Uterus (tissue), 4 donors: Measurements from ENCODE around the gene THSD4. TPM values are rescaled to one million over a fixed set of nuclear protein-coding genes. Genes with fewer than 3 reads are reported as not detected.

Experiments used
- DNase-seq, 2 donors: peaks; one replicate each; pipeline ENCODE4 v3.0.0-alpha.2; 2019 to 2020
- H3K27ac ChIP-seq, 2 donors: fragments of 200-600 bp; sonication (generic); 1 replicate in 1 of 2; 2 replicates in 1 of 2; pipeline ENCODE4 v1.5.1; 2016 to 2018
- H3K27me3 ChIP-seq, 2 donors: fragments of 200-600 bp; sonication (generic); one replicate each; pipeline ENCODE4 v1.5.1; 2018 to 2019; ENCODE audit warnings: control low read depth in 1 of 2
- H3K36me3 ChIP-seq, 2 donors: fragments of 200-600 bp; sonication (generic); one replicate each; pipeline ENCODE4 v1.5.1; 2019; ENCODE audit warnings: control low read depth in 1 of 2
- H3K4me1 ChIP-seq, 2 donors: fragments of 200-600 bp; sonication (generic); one replicate each; pipeline ENCODE4 v1.5.1; 2018 to 2019; ENCODE audit warnings: control low read depth in 1 of 2
- H3K4me3 ChIP-seq, 2 donors: fragments of 200-600 bp; sonication (generic); 1 replicate in 1 of 2; 2 replicates in 1 of 2; pipeline ENCODE4 v1.5.1; 2018 to 2019; ENCODE audit warnings: mild to moderate bottlenecking in 1 of 2
- H3K9me3 ChIP-seq, 2 donors: fragments of 200-600 bp; sonication (generic); one replicate each; pipeline ENCODE4 v1.5.1; 2019; ENCODE audit warnings: control low read depth in 1 of 2
- CTCF ChIP-seq, 4 experiments: fragments of 200-600 bp in 2 of 4; fragments of 450-650 bp in 2 of 4; sonication (generic) in 2 of 4; IDR thresholded peaks; one replicate each; pipeline ENCODE4 v1.5.1; 2016 to 2019; ENCODE audit warnings: antibody characterized with exemption in 4 of 4, mild to moderate bottlenecking in 2 of 4, moderate library complexity in 1 of 4
- POLR2A ChIP-seq, 2 donors: fragments of 450-650 bp; IDR thresholded peaks; one replicate each; pipeline ENCODE4 v1.6.1; 2016; ENCODE audit warnings: antibody characterized with exemption in 2 of 2, mild to moderate bottlenecking in 1 of 2, moderate library complexity in 1 of 2
- intact Hi-C: fragments of 100-400 bp; cut with DNase I; formaldehyde crosslinking; loops from one replicate; pipeline ENCODE4 v1.15.1; 2023; ENCODE audit warnings: low total_unique reads
- total RNA-seq, 4 donors: library from RNA; depleted of rRNA in 3 of 4; stranded (reverse); fragments of >200 nt in 3 of 4; gene quantifications; one replicate each; pipeline versions ENCODE4 v1.1.0 to v1.2.4, GENCODE V29; 2014 to 2023
- donor health status: DM: yes; HTN: yes; CAD: no.

THSD4 gene
- total RNA-seq, 4 donors from 2014 or later = 7.1 to 144 (median 35.4) TPM

GRCh38 chr15:71811036-71811736 is 695.9 kb downstream of the THSD4 start:
- no peaks in the 10 kb centered on the region for H3K36me3 ChIP-seq
- DNase-seq = no peak

GRCh38 chr15:71811752-71812735 is 696.8 kb downstream of the THSD4 start:
- TF ChIP-seq CTCF (IDR thresholded peaks at IDR 0.05) = no peak
- TF ChIP-seq POLR2A (IDR thresholded peaks at IDR 0.05) = no peak
- intact Hi-C loops = no loop called here
- Histone ChIP-seq H3K27me3 (no peaks in the 10 kb centered on the region), H3K9me3 (no peaks in the 10 kb centered on the region), H3K4me3 (no peak overlapping the region), H3K27ac (no peak overlapping the region), H3K4me1 (no peaks in the 10 kb centered on the region), H3K36me3 (no peaks in the 10 kb centered on the region)
- no peak for DNase-seq

More at GRCh38 chr15:71811036-71811736, 695.9 kb downstream of the THSD4 start:
- H3K27me3 ChIP-seq = no peaks in the 10 kb centered on the region
- H3K4me3 ChIP-seq = no peak overlapping the region
- H3K4me1 ChIP-seq = no peaks in the 10 kb centered on the region
- no peaks in the 10 kb centered on the region for H3K9me3 ChIP-seq
- TF ChIP-seq POLR2A (IDR thresholded peaks at IDR 0.05) = no peak
- no peak for TF ChIP-seq CTCF (IDR thresholded peaks at IDR 0.05)
- intact Hi-C loops = no loop called here
- H3K27ac ChIP-seq = no peak overlapping the region

GRCh38 chr15:71812966-71813722 is 697.9 kb downstream of the THSD4 start:
- Histone ChIP-seq H3K27me3 (no peaks in the 10 kb centered on the region), H3K36me3 (no peaks in the 10 kb centered on the region), H3K4me3 (no peak overlapping the region), H3K9me3 (no peaks in the 10 kb centered on the region), H3K4me1 (no peaks in the 10 kb centered on the region), H3K27ac (no peak overlapping the region)
- no peak for DNase-seq
- intact Hi-C loops = no loop called here
- TF ChIP-seq POLR2A (IDR thresholded peaks at IDR 0.05) (no peak), CTCF (IDR thresholded peaks at IDR 0.05) (no peak)

- Histone ChIP-seq H3K4me1 (no peaks in the 10 kb centered on the region), H3K36me3 (no peaks in the 10 kb centered on the region), H3K9me3 (no peaks in the 10 kb centered on the region), H3K4me3 (no peak overlapping the region), H3K27me3 (no peaks in the 10 kb centered on the region), H3K27ac (no peak overlapping the region)
- intact Hi-C loops = no loop called here
- TF ChIP-seq POLR2A (IDR thresholded peaks at IDR 0.05) (no peak), CTCF (IDR thresholded peaks at IDR 0.05) (no peak)
- DNase-seq = no peak
These were observed 698.6 kb downstream of the THSD4 start for GRCh38 chr15:71813723-71814470.
